Fibroblast of pulmonary artery (primary cell): ENCODE measurements around the gene AZGP1.

ENCODE experiments used
- DNase-seq: peaks from one replicate; pipeline ENCODE4 v3.0.0-alpha.2; 2010; ENCODE audit warnings: low read depth
- H3K4me3 ChIP-seq: replicated peaks from 2 replicates; pipeline ENCODE4 v1.5.1; 2011; ENCODE audit warnings: low read depth, mild to moderate bottlenecking, control low read depth, low read length, moderate library complexity
- CTCF ChIP-seq: IDR thresholded peaks from 2 replicates; pipeline ENCODE4 v1.5.1; 2011; ENCODE audit warnings: mild to moderate bottlenecking, control low read depth, low read length, inconsistent platforms; ENCODE audit errors: missing control alignments

The AZGP1 gene

DNA sequence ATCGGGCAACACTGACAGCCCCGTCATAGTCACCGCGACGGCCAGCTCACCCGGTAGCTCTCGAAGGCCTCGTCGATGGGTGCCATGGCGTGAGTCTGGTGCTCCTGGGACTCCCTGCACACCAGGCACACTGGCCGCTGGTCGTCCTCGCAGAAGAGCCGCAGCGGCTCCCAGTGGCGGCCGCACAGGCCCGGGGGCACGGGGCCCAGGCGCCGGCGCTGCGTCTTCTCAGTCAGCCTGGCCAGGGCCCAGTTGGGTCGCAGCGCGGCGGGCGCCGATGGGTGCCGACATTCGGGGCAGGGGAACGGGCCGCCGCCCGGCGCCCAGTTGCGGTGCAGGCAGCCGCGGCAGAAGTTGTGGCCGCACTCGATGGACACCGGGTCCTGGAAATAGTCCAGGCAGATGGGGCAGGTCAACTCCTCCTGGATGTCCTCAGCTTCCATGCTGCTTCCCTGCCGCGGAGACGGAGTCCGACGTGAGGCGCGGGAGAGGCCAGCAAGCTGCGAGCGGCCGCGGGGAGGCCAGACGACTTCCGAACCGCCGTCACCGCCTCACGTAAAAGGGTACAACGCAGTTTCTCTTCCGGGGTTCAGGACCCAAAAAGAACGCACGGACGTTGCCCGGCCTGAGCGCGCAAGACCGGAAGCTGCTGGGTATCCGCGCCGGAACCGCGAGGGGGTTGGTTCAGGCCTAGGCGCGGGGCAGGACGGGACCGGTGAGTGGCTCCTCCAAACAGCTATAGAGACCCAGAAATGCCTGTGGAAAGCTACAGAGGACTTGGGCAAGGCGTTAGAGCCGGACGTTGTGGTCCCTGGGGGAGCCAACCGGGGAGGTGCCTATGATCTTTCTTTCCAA is 56.6 kb downstream of the AZGP1 start, which contains the start of gene TRIM4:
Gene TRIM4 (minus strand): TSS at position 572 of the 855 bp plus-strand sequence. CDS start 129 bp downstream, at position 443.
- H3K4me3 ChIP-seq: peak within 1 kb of the TSS; percentile 87
- peak; percentile 93 for DNase-seq
- TF ChIP-seq CTCF: peak; percentile 13
